HG03457 (cell line): Measurements from ENCODE around the gene TIAM2.
"Not testable (repeated sequence)": the region's sequence is repeated elsewhere in the genome, so short reads cannot be mapped to it uniquely, and the experiment has no call there.

Source experiments
- ATAC-seq: cut with Tn5 transposase; IDR thresholded peaks from one replicate; pipeline ENCODE4 v1.9.1; 2021; ENCODE audit warnings: moderate number of reproducible peaks; ENCODE audit not compliant: unreplicated experiment

TIAM2 gene

GRCh38 chr6:154995254-154996015 is at the start of gene TIAM2:
Gene TIAM2, plus strand, starts transcription at chr6:154995315. Its CDS starts 133,909 bp downstream, at chr6:155129224.
- no peak for ATAC-seq

- ATAC-seq, result no peak
Measured at GRCh38 chr6:154950979-154951344, 44.2 kb upstream of the TIAM2 start.

GRCh38 chr6:154951345-154952200 is 43.5 kb upstream of the TIAM2 start:
- ATAC-seq, result peak; percentile 58

GRCh38 chr6:154953644-154954043 is 41.5 kb upstream of the TIAM2 start:
- ATAC-seq, result no peak

- ATAC-seq, result no peak
Measured at GRCh38 chr6:154954347-154954746, 40.8 kb upstream of the TIAM2 start.

GRCh38 chr6:154956771-154957522 is 38.2 kb upstream of the TIAM2 start:
- no peak for ATAC-seq

- ATAC-seq, result no peak
Measured at GRCh38 chr6:154958469-154958868, 36.6 kb upstream of the TIAM2 start.

GRCh38 chr6:154960299-154960843 is 34.7 kb upstream of the TIAM2 start:
- no peak for ATAC-seq

GRCh38 chr6:154960854-154961530 is 34.1 kb upstream of the TIAM2 start:
- no peak for ATAC-seq

- ATAC-seq, result no peak
Measured at GRCh38 chr6:154962753-154963152, 32.4 kb upstream of the TIAM2 start.

GRCh38 chr6:154966065-154966770 is 28.9 kb upstream of the TIAM2 start:
- not testable (repeated sequence) for ATAC-seq

GRCh38 chr6:154969796-154970195 is 25.3 kb upstream of the TIAM2 start:
- ATAC-seq, result no peak

GRCh38 chr6:154974485-154975149 is 20.5 kb upstream of the TIAM2 start:
- no peak for ATAC-seq

GRCh38 chr6:154977588-154977987 is 17.5 kb upstream of the TIAM2 start:
- no peak for ATAC-seq

- no peak for ATAC-seq
Measured at GRCh38 chr6:154980273-154981078, 14.6 kb upstream of the TIAM2 start.

GRCh38 chr6:154981079-154981870 is 13.8 kb upstream of the TIAM2 start:
- no peak for ATAC-seq

GRCh38 chr6:154984146-154984545 is 11.0 kb upstream of the TIAM2 start:
- no peak for ATAC-seq

GRCh38 chr6:154986787-154987235 is 8.3 kb upstream of the TIAM2 start:
- ATAC-seq, result no peak
